H9 (cell line): ENCODE data around the gene OXA1L. TPM values are rescaled to one million over a fixed set of nuclear protein-coding genes. Genes with fewer than 3 reads are reported as not detected.

Experiments
- DNase-seq: peaks from one replicate; pipeline ENCODE4 v3.0.0-alpha.2; 2017
- H2AFZ ChIP-seq: one replicate; pipeline ENCODE4 v1.6.1; 2013; ENCODE audit warnings: mild to moderate bottlenecking, low read length, control low read depth, moderate library complexity
- H2AK5ac ChIP-seq: 2 replicates; pipeline ENCODE4 v1.6.1; 2013; ENCODE audit warnings: low read length, control low read depth, mixed read lengths; ENCODE audit not compliant: insufficient read length
- H2BK120ac ChIP-seq: one replicate; pipeline ENCODE4 v1.6.1; 2013; ENCODE audit warnings: low read depth, mild to moderate bottlenecking, low read length, control low read depth, inconsistent platforms; ENCODE audit not compliant: poor library complexity, severe bottlenecking
- H2BK12ac ChIP-seq: 2 replicates; pipeline ENCODE4 v1.6.1; 2013; ENCODE audit warnings: low read length, control low read depth, mixed read lengths, low read depth; ENCODE audit not compliant: insufficient read length
- H2BK15ac ChIP-seq: 2 replicates; pipeline ENCODE4 v1.6.1; 2013; ENCODE audit warnings: low read depth, low read length, control low read depth
- H2BK20ac ChIP-seq: one replicate; pipeline ENCODE4 v1.6.1; 2013; ENCODE audit warnings: low read depth, mild to moderate bottlenecking, low read length, control low read depth, inconsistent platforms; ENCODE audit not compliant: poor library complexity, severe bottlenecking
- H2BK5ac ChIP-seq: 2 replicates; pipeline ENCODE4 v1.6.1; 2013; ENCODE audit warnings: low read length, control low read depth, mixed read lengths; ENCODE audit not compliant: insufficient read length
- H3K14ac ChIP-seq: 2 replicates; pipeline ENCODE4 v1.6.1; 2013; ENCODE audit warnings: low read length, control low read depth; ENCODE audit not compliant: insufficient read depth
- H3K18ac ChIP-seq: 2 replicates; pipeline ENCODE4 v1.6.1; 2013; ENCODE audit warnings: low read depth, mild to moderate bottlenecking, mixed read lengths, low read length, control low read depth; ENCODE audit not compliant: insufficient read length
- H3K23ac ChIP-seq: 2 replicates; pipeline ENCODE4 v1.6.1; 2013; ENCODE audit warnings: low read length, control low read depth, mixed read lengths, low read depth; ENCODE audit not compliant: insufficient read length
- H3K23me2 ChIP-seq: 2 replicates; pipeline ENCODE4 v1.6.1; 2013; ENCODE audit warnings: low read depth, mild to moderate bottlenecking, mixed read lengths, low read length, control low read depth; ENCODE audit not compliant: insufficient read length, poor library complexity, severe bottlenecking
- H3K27ac ChIP-seq: 2 replicates; pipeline ENCODE4 v1.5.1; 2013; ENCODE audit warnings: low read length, control low read depth, mixed read lengths, low read depth; ENCODE audit not compliant: insufficient read length
- H3K27me3 ChIP-seq: 2 replicates; pipeline ENCODE4 v1.6.1; 2013; ENCODE audit warnings: low read length, control low read depth, inconsistent platforms; ENCODE audit not compliant: insufficient read depth
- H3K4ac ChIP-seq: 2 replicates; pipeline ENCODE4 v1.6.1; 2013; ENCODE audit warnings: low read depth, mild to moderate bottlenecking, control low read depth, inconsistent platforms, low read length, moderate library complexity
- H3K4me1 ChIP-seq: 2 replicates; pipeline ENCODE4 v1.6.1; 2013; ENCODE audit warnings: low read length, control low read depth, inconsistent platforms; ENCODE audit not compliant: insufficient read depth
- H3K4me2 ChIP-seq: 2 replicates; pipeline ENCODE4 v1.6.1; 2013; ENCODE audit warnings: low read length, control low read depth, mixed read lengths; ENCODE audit not compliant: insufficient read length, insufficient read depth
- H3K56ac ChIP-seq: 2 replicates; pipeline ENCODE4 v1.6.1; 2013; ENCODE audit warnings: low read depth, mild to moderate bottlenecking, mixed read lengths, low read length, control low read depth; ENCODE audit not compliant: insufficient read length
- H3K79me1 ChIP-seq: 2 replicates; pipeline ENCODE4 v1.6.1; 2013; ENCODE audit warnings: low read depth, mild to moderate bottlenecking, moderate library complexity, low read length, control low read depth, inconsistent platforms; ENCODE audit not compliant: insufficient read depth, poor library complexity, severe bottlenecking
- H3K79me2 ChIP-seq: 2 replicates; pipeline ENCODE4 v1.6.1; 2013; ENCODE audit warnings: low read length, control low read depth, inconsistent platforms; ENCODE audit not compliant: insufficient read depth
- H3K9ac ChIP-seq: 2 replicates; pipeline ENCODE4 v1.6.1; 2013; ENCODE audit warnings: low read length, control low read depth, mixed read lengths; ENCODE audit not compliant: insufficient read length; ENCODE audit errors: extremely low read depth
- H3K9me3 ChIP-seq: one replicate; pipeline ENCODE4 v1.6.1; 2013; ENCODE audit warnings: low read depth, low read length, inconsistent platforms; ENCODE audit not compliant: control insufficient read depth
- H3T11ph ChIP-seq: one replicate; pipeline ENCODE4 v1.6.1; 2013; ENCODE audit warnings: mild to moderate bottlenecking, low read length, control low read depth, inconsistent platforms
- H4K20me1 ChIP-seq: one replicate; pipeline ENCODE4 v1.6.1; 2013; ENCODE audit not compliant: control insufficient read depth, insufficient read length, insufficient read depth
- H4K5ac ChIP-seq: 2 replicates; pipeline ENCODE4 v1.6.1; 2013; ENCODE audit warnings: low read depth, mild to moderate bottlenecking, mixed read lengths, low read length, control low read depth; ENCODE audit not compliant: insufficient read length
- H4K8ac ChIP-seq: replicated peaks from 2 replicates; pipeline ENCODE4 v1.6.1; 2013; ENCODE audit warnings: low read length, control low read depth, mixed read lengths, low read depth; ENCODE audit not compliant: insufficient read length
- H4K91ac ChIP-seq: 2 replicates; pipeline ENCODE4 v1.6.1; 2013; ENCODE audit warnings: low read depth, mild to moderate bottlenecking, moderate library complexity, mixed read lengths, low read length, control low read depth; ENCODE audit not compliant: insufficient read length
- H3K27ac Mint-ChIP-seq, 3 experiments: 2 replicates in 2 of 3; 3 replicates in 1 of 3; pipeline ENCODE4 v1.8.0; 2020 to 2021; ENCODE audit warnings: mixed read lengths in 3 of 3, mild to moderate bottlenecking in 1 of 3, moderate library complexity in 1 of 3
- H3K27me3 Mint-ChIP-seq: 2 replicates; pipeline ENCODE4 v1.8.0; 2021; ENCODE audit warnings: low read depth, mild to moderate bottlenecking, moderate library complexity, mixed read lengths
- H3K36me3 Mint-ChIP-seq, 3 experiments: 2 replicates in 2 of 3; 3 replicates in 1 of 3; pipeline ENCODE4 v1.8.0; 2020 to 2021; ENCODE audit warnings: low read depth in 3 of 3, mixed read lengths in 3 of 3; ENCODE audit not compliant: insufficient read depth in 1 of 3
- H3K4me1 Mint-ChIP-seq, 2 experiments: 2 replicates each; pipeline ENCODE4 v1.8.0; 2020; ENCODE audit warnings: mixed read lengths in 2 of 2
- H3K4me3 Mint-ChIP-seq, 2 experiments: 2 replicates in 1 of 2; 3 replicates in 1 of 2; pipeline ENCODE4 v1.8.0; 2020 to 2021; ENCODE audit warnings: mild to moderate bottlenecking in 2 of 2, mixed read lengths in 2 of 2, moderate library complexity in 1 of 2
- H3K9me3 Mint-ChIP-seq, 2 experiments: 2 replicates in 1 of 2; 3 replicates in 1 of 2; pipeline ENCODE4 v1.8.0; 2020; ENCODE audit warnings: mild to moderate bottlenecking in 2 of 2, mixed read lengths in 2 of 2, moderate library complexity in 1 of 2
- CTCF ChIP-seq: fragments of 200-600 bp; sonication (generic); conservative IDR thresholded peaks from 3 replicates; pipeline ENCODE4 v1.8.0; 2021; ENCODE audit warnings: antibody characterized with exemption, mild to moderate bottlenecking
- WGBS: extraction: QIAGEN DNeasy Blood & Tissue Kit; methylation state at CpG from one replicate; pipeline ENCODE4 v1.1.7; 2013; ENCODE audit warnings: missing lambda C conversion rate, low lambda C conversion rate, mixed read lengths; ENCODE audit not compliant: insufficient read length; ENCODE audit errors: extremely low coverage; 5-methylcytosine and 5-hydroxymethylcytosine counted together
- total RNA-seq: library from RNA; stranded (reverse); gene quantifications from 2 replicates; pipeline ENCODE4 v1.2.1, GENCODE V29; 2021

Gene OXA1L
- total RNA-seq, 1 experiment from 2014 or later: 128 TPM

- Histone ChIP-seq H3K79me1 (no peaks in the 10 kb centered on the region), H3K14ac (no peak overlapping the region), H3K4ac (no peak overlapping the region), H2BK12ac (no peak overlapping the region), H3K4me2 (no peak overlapping the region), H3K23me2 (no peaks in the 10 kb centered on the region), H3K4me1 (peaks cover 11% of the 10 kb centered on the region; the same call in 1 of the 2 replicates), H3K27ac (no peak overlapping the region), H4K5ac (no peak overlapping the region), H4K91ac (no peak overlapping the region), H2BK5ac (no peak overlapping the region), H3K23ac (no peak overlapping the region), H3K56ac (no peak overlapping the region), H2BK20ac (no peak overlapping the region), H3K18ac (no peak overlapping the region), H4K8ac (no peak overlapping the region), H3K9ac (no peak overlapping the region), H4K20me1 (no peaks in the 10 kb centered on the region), H3T11ph (no peak overlapping the region), H3K79me2 (no peaks in the 10 kb centered on the region), H2BK120ac (no peak overlapping the region), H2AK5ac (no peak overlapping the region), H3K9me3 (no peaks in the 10 kb centered on the region), H3K27me3 (no peaks in the 10 kb centered on the region), H2BK15ac (no peak overlapping the region), H2AFZ (no peak overlapping the region)
- no peak for DNase-seq
- Mint-ChIP-seq H3K9me3 (no peaks in the 10 kb centered on the region), H3K27me3 (no peaks in the 10 kb centered on the region), H3K27ac (no peak overlapping the region; a peak in 1 of 7 replicates), H3K4me1 (peaks cover 26 to 33% of the 10 kb centered on the region in 2 experiments), H3K4me3 (no peak overlapping the region), H3K36me3 (no peaks in the 10 kb centered on the region)
- TF ChIP-seq CTCF: no peak
- no CpG with 5 or more reads among the region's 9 CpGs for WGBS
These were observed 46.7 kb downstream of the OXA1L start for GRCh38 chr14:22813145-22813544.
